D721Med (cell line): ENCODE data around the gene MOK.

Experiments used
- DNase-seq: peaks from one replicate; pipeline ENCODE4 v3.0.0; 2011; ENCODE audit warnings: low spot score; ENCODE audit not compliant: insufficient read length
- FAIRE-seq: peaks from 2 replicates; lab custom pipeline; 2011; peaks lifted over from hg19 to GRCh38; lab: Jason Lieb, UNC
- CTCF ChIP-seq: IDR thresholded peaks from 2 replicates; pipeline ENCODE4 v1.5.1; 2012; ENCODE audit warnings: mild to moderate bottlenecking, control low read depth; ENCODE audit not compliant: insufficient read depth; ENCODE audit errors: missing control alignments

MOK gene

DNA sequence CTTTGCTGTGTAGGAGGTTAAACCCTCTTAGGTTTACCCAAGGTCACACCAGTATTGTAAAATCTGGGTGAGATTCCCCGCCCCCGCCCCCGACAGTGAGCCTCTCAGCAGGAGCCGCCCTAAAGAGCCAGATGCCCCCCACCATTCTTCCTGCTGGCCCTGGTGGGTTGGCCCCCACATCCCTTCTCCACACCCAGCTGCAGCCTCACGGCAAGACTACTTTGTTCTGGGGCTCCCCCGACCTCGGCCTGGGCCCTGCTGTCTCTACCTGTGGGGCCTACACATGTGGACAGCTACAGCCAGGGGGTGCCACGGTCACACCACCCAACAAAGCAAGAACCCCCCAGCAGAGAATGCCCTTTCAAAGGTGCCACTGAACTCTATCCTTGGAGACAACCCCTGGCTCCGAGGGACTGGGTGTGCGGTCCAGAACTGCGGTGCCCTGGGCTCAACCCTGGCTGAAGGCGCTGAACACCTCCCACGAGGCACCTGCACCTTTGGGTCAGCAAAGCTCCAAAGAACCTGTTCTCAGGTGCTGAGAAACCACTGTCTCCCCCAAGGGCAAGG, 82.9 kb downstream of the MOK start:
- DNase-seq (no peak), FAIRE-seq (no peak)
- no peak for TF ChIP-seq CTCF

DNA sequence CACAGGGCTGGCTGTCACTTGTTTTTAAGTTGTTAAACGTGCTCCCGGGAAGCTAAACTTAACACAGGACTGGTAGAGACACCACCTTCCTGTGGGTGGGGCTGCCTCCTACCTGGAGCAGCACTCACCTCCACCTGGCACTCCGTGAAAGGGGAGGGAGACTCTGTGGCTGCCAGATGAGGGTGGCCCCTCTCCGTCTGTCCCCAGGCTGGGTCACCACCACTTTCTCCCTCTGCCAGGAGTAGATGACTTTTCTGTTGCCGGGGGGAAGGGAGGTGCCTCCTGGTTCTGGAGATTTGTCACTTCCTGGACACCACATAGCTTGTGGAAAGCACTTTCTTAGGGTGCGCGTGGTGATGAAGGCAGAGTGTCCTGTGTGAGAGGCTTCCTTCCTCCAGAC, 83.9 kb downstream of the MOK start:
- FAIRE-seq: no peak
- no peak for TF ChIP-seq CTCF
- DNase-seq: no peak

- no peak for DNase-seq
- no peak for FAIRE-seq
- TF ChIP-seq CTCF: no peak
Measured at GRCh38 chr14:102220031-102220430, 84.9 kb downstream of the MOK start.

DNA sequence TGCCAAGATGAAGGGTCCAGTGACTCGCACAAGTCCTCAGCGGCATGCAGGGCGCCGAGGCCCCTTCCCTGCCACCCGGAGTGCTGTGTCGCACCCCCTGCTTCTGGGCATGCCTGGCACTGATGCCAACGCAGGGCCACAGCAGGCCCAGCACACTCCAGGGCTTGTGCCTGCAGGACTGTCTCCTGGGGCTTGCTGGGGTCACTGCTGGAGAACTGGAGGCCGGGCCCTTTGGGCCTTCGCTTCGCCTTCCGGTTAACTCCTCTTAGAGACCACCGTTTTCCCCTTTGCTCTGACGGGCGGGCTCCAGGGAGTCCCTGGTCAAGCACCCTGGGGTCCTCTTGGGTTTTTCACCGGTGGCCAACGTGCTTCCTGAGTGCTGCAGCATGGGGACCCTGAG, 85.6 kb downstream of the MOK start:
- TF ChIP-seq CTCF: no peak
- FAIRE-seq (no peak), DNase-seq (no peak)

DNA sequence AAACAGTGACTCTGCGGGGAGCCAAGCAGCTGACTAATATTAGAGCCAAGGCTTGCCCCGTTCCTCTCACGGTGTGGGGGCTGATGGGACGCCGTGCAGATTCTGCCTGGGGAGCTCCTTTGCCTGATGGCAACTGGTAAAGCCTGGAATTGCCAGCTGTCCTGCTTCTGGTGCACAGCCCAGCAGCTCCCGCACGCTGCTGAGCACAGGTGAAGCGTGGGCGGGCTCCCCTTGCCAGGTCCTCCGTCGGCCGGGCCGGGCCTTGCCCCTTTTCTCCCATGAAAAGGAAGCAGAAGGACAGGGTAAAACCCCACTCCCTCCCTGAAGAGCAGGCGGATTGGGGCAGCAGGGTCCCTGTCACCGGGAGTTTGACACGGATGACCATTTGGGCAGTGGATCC, 86.3 kb downstream of the MOK start:
- no peak for DNase-seq
- TF ChIP-seq CTCF: no peak
- no peak for FAIRE-seq

DNA sequence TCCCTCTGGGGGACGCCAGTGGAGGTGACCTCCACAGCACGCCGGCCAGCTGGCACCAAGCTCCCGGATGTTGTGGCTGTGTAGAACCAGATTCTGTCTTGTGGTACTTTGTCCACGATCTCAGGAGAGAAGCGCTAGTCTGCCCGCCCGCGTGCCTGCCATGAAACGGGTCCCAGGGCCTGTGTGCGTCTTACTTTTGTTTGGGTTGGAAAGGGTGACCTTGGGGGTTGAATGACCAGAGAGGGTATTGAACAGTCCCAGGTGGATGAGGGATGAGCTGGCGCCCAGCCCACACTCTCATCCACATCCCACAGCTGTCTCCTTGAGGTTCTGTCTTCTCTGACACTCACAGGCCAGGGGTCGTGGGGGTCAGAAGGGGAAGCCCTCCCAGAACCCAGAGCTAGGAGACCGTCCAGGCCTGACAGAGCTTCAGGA, 87.0 kb downstream of the MOK start:
- FAIRE-seq (no peak), DNase-seq (no peak)
- TF ChIP-seq CTCF: no peak

GRCh38 chr14:102217399-102217798, 87.6 kb downstream of the MOK start:
- FAIRE-seq (no peak), DNase-seq (no peak)
- TF ChIP-seq CTCF: no peak
